Mammary epithelial cell (primary cell): Measurements from ENCODE around the gene PSG4.
"Not testable (repeated sequence)": the region's sequence is repeated elsewhere in the genome, so short reads cannot be mapped to it uniquely, and the experiment has no call there.

Experiments used
- CTCF ChIP-seq, 2 donors: IDR thresholded peaks in 1 of 2; conservative IDR thresholded peaks in 1 of 2; 2 replicates each; pipeline ENCODE4 v1.5.1; 2011 to 2012; ENCODE audit warnings: inconsistent platforms in 2 of 2, low read length in 2 of 2, mild to moderate bottlenecking in 2 of 2, control low read depth in 1 of 2, low read depth in 1 of 2; ENCODE audit not compliant: insufficient read depth in 1 of 2; ENCODE audit errors: extremely low read depth in 1 of 2
- EZH2 ChIP-seq: IDR thresholded peaks from 2 replicates; pipeline ENCODE4 v1.6.1; 2012; ENCODE audit warnings: low read length, inconsistent platforms, borderline replicate concordance

GRCh38 chr19:43245848-43246247, 40.4 kb upstream of the PSG4 start:
- TF ChIP-seq CTCF (conservative IDR thresholded peaks at IDR 0.05 in 1 of 2, IDR thresholded peaks at IDR 0.05 in 1 of 2; ENCODE audit: extremely low read depth in 1 of 2, insufficient read depth in 1 of 2, low read depth in 1 of 2, low read length in 2 of 2); EZH2: not testable (repeated sequence)
